ENCODE measurements around the gene GPATCH1.

GRCh38 chr19:33054623-33055022, 26.4 kb upstream of the GPATCH1 start:
- TF ChIP-seq CTCF (conservative IDR thresholded peaks at IDR 0.05; ENCODE audit: low read depth, low read length) (no peak), CHD1 (IDR thresholded peaks at IDR 0.05; ENCODE audit: low read depth, low read length) (no peak), USF2 (IDR thresholded peaks at IDR 0.05; ENCODE audit: low read depth, low read length) (no peak), ELK1 (IDR thresholded peaks at IDR 0.05; ENCODE audit: borderline replicate concordance, low read depth, low read length) (no peak), POLR2A (IDR thresholded peaks at IDR 0.05; ENCODE audit: low read depth, low read length) (no peak), FOS (IDR thresholded peaks at IDR 0.05; ENCODE audit: low read depth, low read length) (no peak), MAFK (IDR thresholded peaks at IDR 0.05; ENCODE audit: low read depth, low read length) (no peak), CEBPB (IDR thresholded peaks at IDR 0.05; ENCODE audit: low read depth, low read length) (no peak)

Measured in IMR-90 (cell line).